PC-3 (cell line): Measurements from ENCODE around the gene REPS2. TPM values are rescaled to one million over a fixed set of nuclear protein-coding genes. Genes with fewer than 3 reads are reported as not detected.

Source experiments
- ATAC-seq: fragments of 200-7000 bp; cut with Tn5 transposase; 2 replicates; pipeline ENCODE4 v1.9.1; 2020; ENCODE audit warnings: mild to moderate bottlenecking, moderate library complexity
- BruUV-seq: library from RNA; stranded (reverse); fragments of 400-500 nt; replicated peaks from 2 replicates; lab custom pipeline; 2021; lab: Mats Ljungman, UMichigan
- CTCF ChIA-PET: fragments of 300-600 bp; sonication (Branson Sonifier 250); formaldehyde crosslinking; loops from one replicate; lab custom pipeline; 2022; ENCODE audit warnings: antibody characterized with exemption; lab: Charles Lee
- POLR2A ChIA-PET: fragments of 300-600 bp; sonication (Branson Sonifier 250); formaldehyde crosslinking; loops from one replicate; lab custom pipeline; 2022; ENCODE audit warnings: antibody characterized with exemption; ENCODE audit not compliant: unreplicated experiment; lab: Charles Lee
- DNase-seq: peaks from one replicate; pipeline ENCODE4 v3.0.0-alpha.2; 2015
- H2AFZ ChIP-seq: fragments of 300-600 bp; sonication (generic); 2 replicates; pipeline ENCODE4 v1.6.0; 2016; ENCODE audit warnings: antibody characterized with exemption, low read length
- H3F3A ChIP-seq: fragments of 300-600 bp; sonication (generic); one replicate; pipeline ENCODE4 v1.6.0; 2017; ENCODE audit warnings: antibody characterized with exemption, low read length, control low read depth, mild to moderate bottlenecking; ENCODE audit not compliant: unreplicated experiment
- H3K27ac ChIP-seq: fragments of 300-600 bp; sonication (generic); 2 replicates; pipeline ENCODE4 v1.5.1; 2016; ENCODE audit warnings: mild to moderate bottlenecking, low read length
- H3K27me3 ChIP-seq: fragments of 300-600 bp; sonication (generic); 2 replicates; pipeline ENCODE4 v1.6.1; 2016; ENCODE audit warnings: low read length, mixed read lengths
- H3K36me3 ChIP-seq: fragments of 300-600 bp; sonication (generic); 2 replicates; pipeline ENCODE4 v1.6.1; 2016; ENCODE audit warnings: low read depth, mixed run types, low read length, mixed read lengths
- H3K4me1 ChIP-seq: fragments of 300-600 bp; sonication (generic); 2 replicates; pipeline ENCODE4 v1.5.1; 2016; ENCODE audit warnings: low read length; ENCODE audit not compliant: insufficient read depth
- H3K4me2 ChIP-seq: fragments of 300-600 bp; sonication (generic); 2 replicates; pipeline ENCODE4 v1.6.0; 2016; ENCODE audit warnings: low read length
- H3K4me3 ChIP-seq: fragments of 300-600 bp; sonication (generic); 2 replicates; pipeline ENCODE4 v1.5.1; 2016; ENCODE audit warnings: mild to moderate bottlenecking, low read length, mixed read lengths
- H3K79me2 ChIP-seq: fragments of 300-600 bp; sonication (generic); 2 replicates; pipeline ENCODE4 v1.6.1; 2017; ENCODE audit warnings: low read length, mixed read lengths
- H3K9ac ChIP-seq: fragments of 300-600 bp; sonication (generic); 2 replicates; pipeline ENCODE4 v1.6.0; 2016; ENCODE audit warnings: mild to moderate bottlenecking, low read length
- H3K9me2 ChIP-seq: fragments of 300-600 bp; sonication (generic); replicated peaks from 2 replicates; pipeline ENCODE4 v1.6.1; 2016; ENCODE audit warnings: mixed run types, low read length, mixed read lengths
- H3K9me3 ChIP-seq: fragments of 300-600 bp; sonication (generic); 2 replicates; pipeline ENCODE4 v1.6.1; 2016; ENCODE audit warnings: low read length, mixed read lengths
- H4K20me1 ChIP-seq: fragments of 300-600 bp; sonication (generic); 2 replicates; pipeline ENCODE4 v1.6.1; 2016; ENCODE audit warnings: low read length, mixed read lengths
- EZH2 ChIP-seq: fragments of 300-600 bp; sonication (generic); IDR thresholded peaks from one replicate; pipeline ENCODE4 v1.6.1; 2017; ENCODE audit warnings: antibody characterized with exemption, mild to moderate bottlenecking, low read length; ENCODE audit not compliant: unreplicated experiment
- EZH2phosphoT487 ChIP-seq: fragments of 300-600 bp; sonication (generic); IDR thresholded peaks from 2 replicates; pipeline ENCODE4 v1.6.1; 2018; ENCODE audit warnings: mild to moderate bottlenecking, antibody characterized with exemption, low read length, borderline replicate concordance
- intact Hi-C: fragments of 100-400 bp; cut with micrococcal nuclease; formaldehyde crosslinking; loops from 2 replicates; pipeline ENCODE4 v1.9.0; 2023
- total RNA-seq: library from RNA; depleted of rRNA; stranded (reverse); fragments of >200 nt; gene quantifications from 2 replicates; pipeline ENCODE4 v1.2.3, GENCODE V29; 2014
- TF ChIP-seq, protein P1 (sequence below): fragments of 300-600 bp; sonication (generic); conservative IDR thresholded peaks from 2 replicates; pipeline ENCODE4 v1.5.1; 2017; ENCODE audit warnings: antibody characterized with exemption, low read depth, mild to moderate bottlenecking, low read length

Gene REPS2
- total RNA-seq, 1 experiment from 2014 or later, result 6.3 TPM

DNA sequence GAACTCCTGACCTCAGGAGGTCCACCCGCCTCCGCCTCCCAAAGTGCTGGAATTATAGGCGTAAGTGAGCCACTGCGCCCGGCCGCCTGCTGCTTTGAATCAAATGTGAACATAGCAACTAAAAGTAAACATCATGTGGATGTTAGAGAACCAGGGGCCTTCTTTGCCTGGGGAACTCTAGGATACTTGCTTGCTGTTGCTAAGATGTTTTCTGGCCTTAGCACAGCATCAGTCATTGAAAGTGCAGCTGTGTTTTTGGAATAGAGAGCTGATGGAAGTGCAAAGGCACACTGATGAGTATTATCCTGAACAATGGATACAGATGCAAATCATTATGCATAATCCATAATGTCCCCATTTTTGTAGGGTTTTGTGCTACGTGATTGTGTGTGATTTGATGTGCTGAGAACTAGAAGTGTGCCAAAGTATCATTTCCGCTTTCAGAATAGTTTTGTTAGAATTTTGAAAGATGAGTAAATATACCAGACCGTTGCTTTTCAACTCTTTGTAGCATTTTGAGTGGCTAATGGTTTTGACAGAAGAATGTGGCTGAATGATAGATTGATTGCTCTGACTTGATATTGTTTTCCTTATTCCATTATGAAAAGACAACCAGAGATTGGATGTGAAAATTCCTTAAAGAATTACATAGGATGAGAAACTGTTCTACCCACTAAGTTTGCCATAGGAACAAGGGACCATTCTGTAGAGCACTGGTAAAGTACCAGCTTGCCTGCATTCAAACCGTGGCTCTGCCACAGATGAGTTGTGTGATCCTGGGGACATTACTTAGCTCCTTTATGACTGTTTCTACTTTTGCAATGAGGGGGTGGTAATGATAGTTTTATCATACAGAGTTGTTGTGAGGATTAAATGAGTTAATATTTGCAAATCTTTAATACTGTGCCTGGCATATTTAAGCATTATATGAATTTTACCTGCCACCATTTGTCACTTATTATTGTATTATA lies 74.7 kb downstream of the REPS2 start:
- Histone ChIP-seq H3K9me2 (no peaks in the 10 kb centered on the region), H3K27ac (no peak overlapping the region), H2AFZ (no peak overlapping the region), H3K79me2 (no peaks in the 10 kb centered on the region), H4K20me1 (no peaks in the 10 kb centered on the region), H3K9ac (no peak overlapping the region), H3K9me3 (no peaks in the 10 kb centered on the region), H3K36me3 (no peaks in the 10 kb centered on the region), H3K4me3 (no peak overlapping the region), H3K27me3 (no peaks in the 10 kb centered on the region), H3K4me2 (no peak overlapping the region), H3F3A (no peaks in the 10 kb centered on the region), H3K4me1 (no peaks in the 10 kb centered on the region)
- ChIA-PET POLR2A (no interaction called here), CTCF (no interaction called here)
- DNase-seq (no peak), ATAC-seq (no peak)
- no TSS peak for BruUV-seq
- TF ChIP-seq EZH2phosphoT487, result no peak
- TF ChIP-seq, protein P1, sequence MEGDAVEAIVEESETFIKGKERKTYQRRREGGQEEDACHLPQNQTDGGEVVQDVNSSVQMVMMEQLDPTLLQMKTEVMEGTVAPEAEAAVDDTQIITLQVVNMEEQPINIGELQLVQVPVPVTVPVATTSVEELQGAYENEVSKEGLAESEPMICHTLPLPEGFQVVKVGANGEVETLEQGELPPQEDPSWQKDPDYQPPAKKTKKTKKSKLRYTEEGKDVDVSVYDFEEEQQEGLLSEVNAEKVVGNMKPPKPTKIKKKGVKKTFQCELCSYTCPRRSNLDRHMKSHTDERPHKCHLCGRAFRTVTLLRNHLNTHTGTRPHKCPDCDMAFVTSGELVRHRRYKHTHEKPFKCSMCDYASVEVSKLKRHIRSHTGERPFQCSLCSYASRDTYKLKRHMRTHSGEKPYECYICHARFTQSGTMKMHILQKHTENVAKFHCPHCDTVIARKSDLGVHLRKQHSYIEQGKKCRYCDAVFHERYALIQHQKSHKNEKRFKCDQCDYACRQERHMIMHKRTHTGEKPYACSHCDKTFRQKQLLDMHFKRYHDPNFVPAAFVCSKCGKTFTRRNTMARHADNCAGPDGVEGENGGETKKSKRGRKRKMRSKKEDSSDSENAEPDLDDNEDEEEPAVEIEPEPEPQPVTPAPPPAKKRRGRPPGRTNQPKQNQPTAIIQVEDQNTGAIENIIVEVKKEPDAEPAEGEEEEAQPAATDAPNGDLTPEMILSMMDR, result no peak
- no peak for TF ChIP-seq EZH2
- intact Hi-C loops, result no loop called here

DNA sequence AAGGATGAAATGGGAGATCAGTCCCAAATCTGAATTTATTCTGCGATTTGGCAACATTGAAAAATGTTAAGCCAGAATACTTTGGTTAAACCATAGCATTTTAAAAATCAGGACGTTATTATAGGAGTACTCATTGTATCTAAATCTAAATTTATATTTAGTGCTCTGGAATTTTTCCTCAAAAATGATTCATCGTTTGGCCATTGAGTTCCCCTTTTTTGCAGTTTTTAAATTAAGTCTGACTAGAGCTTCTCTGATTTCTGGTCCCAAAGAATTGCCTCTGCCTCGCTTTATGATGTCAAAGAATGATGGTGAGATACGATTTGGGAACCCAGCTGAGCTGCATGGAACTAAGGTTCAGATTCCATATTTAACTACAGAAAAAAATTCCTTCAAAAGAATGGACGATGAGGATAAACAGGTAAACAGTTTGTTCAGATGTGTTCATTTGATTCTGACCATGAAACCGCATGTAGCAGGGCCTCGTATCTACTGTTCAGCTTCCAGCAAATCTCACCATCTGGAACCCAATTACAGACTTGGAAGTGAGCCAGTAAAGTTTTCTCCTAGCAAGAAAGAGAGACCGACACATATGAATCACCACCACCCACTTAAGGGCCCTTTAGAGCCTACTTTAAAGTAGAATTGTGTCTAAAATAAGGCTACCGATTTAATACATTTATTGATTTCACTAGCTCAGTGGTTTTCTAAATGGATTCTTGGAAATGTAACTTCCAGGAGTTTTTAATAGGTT lies 75.6 kb downstream of the REPS2 start:
- Histone ChIP-seq H2AFZ (no peak overlapping the region), H3K79me2 (no peaks in the 10 kb centered on the region), H3K4me2 (no peak overlapping the region), H3K4me1 (no peaks in the 10 kb centered on the region), H3F3A (no peaks in the 10 kb centered on the region), H3K9me2 (no peaks in the 10 kb centered on the region), H4K20me1 (no peaks in the 10 kb centered on the region), H3K36me3 (no peaks in the 10 kb centered on the region), H3K27me3 (no peaks in the 10 kb centered on the region), H3K4me3 (no peak overlapping the region), H3K9me3 (no peaks in the 10 kb centered on the region), H3K9ac (no peak overlapping the region), H3K27ac (no peak overlapping the region)
- ATAC-seq, result no peak
- BruUV-seq, result no TSS peak
- intact Hi-C loops, result no loop called here
- ChIA-PET CTCF (no interaction called here), POLR2A (no interaction called here)
- no peak for DNase-seq
- no peak for TF ChIP-seq EZH2phosphoT487
- TF ChIP-seq, protein P1, result no peak
- no peak for TF ChIP-seq EZH2
